CD4-positive, CD25-positive, alpha-beta regulatory T cell (primary cell): ENCODE measurements around the gene AMBRA1. TPM values are rescaled to one million over a fixed set of nuclear protein-coding genes. Genes with fewer than 3 reads are reported as not detected.
A peak's percentile ranks its signal among the peaks of the same experiment; 100 is the strongest.

ENCODE experiments used
- ATAC-seq, 2 donors: fragments of 150-1000 bp; cut with Tn5 transposase; one replicate each; pipeline ENCODE4 v1.10.0; 2021; ENCODE audit warnings: low read depth in 2 of 2, moderate number of reproducible peaks in 2 of 2, moderate library complexity in 1 of 2
- DNase-seq, 3 donors: peaks; one replicate each; pipeline versions ENCODE4 v3.0.0 to v3.0.0-alpha.2; 2012 to 2022; ENCODE audit warnings: mixed read lengths in 1 of 3
- H3K27ac ChIP-seq: one replicate; pipeline ENCODE4 v1.7.0; 2013; ENCODE audit warnings: mild to moderate bottlenecking, low read length; ENCODE audit not compliant: insufficient read depth, poor library complexity, severe bottlenecking
- H3K27me3 ChIP-seq: one replicate; pipeline ENCODE4 v1.7.0; 2013; ENCODE audit warnings: low read length; ENCODE audit not compliant: control insufficient read depth, insufficient read depth
- H3K36me3 ChIP-seq: one replicate; pipeline ENCODE4 v1.7.0; 2013; ENCODE audit warnings: mild to moderate bottlenecking, low read length, moderate library complexity; ENCODE audit not compliant: control insufficient read depth, insufficient read depth
- H3K4me1 ChIP-seq: 2 replicates; pipeline ENCODE4 v1.7.0; 2013; ENCODE audit warnings: mild to moderate bottlenecking, low read length; ENCODE audit not compliant: insufficient read depth, control insufficient read depth, poor library complexity, severe bottlenecking
- H3K4me3 ChIP-seq: one replicate; pipeline ENCODE4 v1.7.0; 2013; ENCODE audit warnings: low read depth, mild to moderate bottlenecking, low read length, moderate library complexity
- H3K9me3 ChIP-seq, 2 experiments: 1 replicate in 1 of 2; 2 replicates in 1 of 2; pipeline ENCODE4 v1.7.0; 2013; ENCODE audit warnings: low read length in 2 of 2, mild to moderate bottlenecking in 1 of 2, moderate library complexity in 1 of 2; ENCODE audit not compliant: control insufficient read depth in 2 of 2
- H3K27ac Mint-ChIP-seq, 3 donors: one replicate each; pipeline ENCODE4 v1.8.0; 2020 to 2022; ENCODE audit warnings: mild to moderate bottlenecking in 3 of 3, mixed read lengths in 3 of 3, moderate library complexity in 2 of 3
- H3K27me3 Mint-ChIP-seq: one replicate; pipeline ENCODE4 v1.8.0; 2022; ENCODE audit warnings: mild to moderate bottlenecking, mixed read lengths
- H3K36me3 Mint-ChIP-seq: one replicate; pipeline ENCODE4 v1.8.0; 2020; ENCODE audit warnings: mixed read lengths
- H3K4me1 Mint-ChIP-seq, 4 donors: one replicate each; pipeline ENCODE4 v1.8.0; 2020 to 2022; ENCODE audit warnings: mixed read lengths in 4 of 4, mild to moderate bottlenecking in 1 of 4
- H3K4me3 Mint-ChIP-seq, 4 donors: one replicate each; pipeline ENCODE4 v1.8.0; 2020 to 2022; ENCODE audit warnings: mild to moderate bottlenecking in 4 of 4, mixed read lengths in 4 of 4, moderate library complexity in 3 of 4
- H3K9me3 Mint-ChIP-seq, 7 donors: one replicate each; pipeline ENCODE4 v1.8.0; 2020 to 2022; ENCODE audit warnings: mixed read lengths in 7 of 7, mild to moderate bottlenecking in 3 of 7, moderate library complexity in 2 of 7
- polyA plus RNA-seq, 4 donors: library from polyadenylated mRNA; unstranded; fragments of 300-500 nt; fragmentation: Illumina TruSeq; gene quantifications; one replicate each; pipeline ENCODE4 v1.2.3, GENCODE V29; 2021
- total RNA-seq: library from RNA; stranded (reverse); gene quantifications from one replicate; pipeline ENCODE4 v1.2.3, GENCODE V29; 2022

The AMBRA1 gene
- total and polyA plus RNA-seq, 5 donors from 2014 or later = 8.2 to 61.0 (median 12.3) TPM

GRCh38 chr11:46564459-46564858, 29.4 kb downstream of the AMBRA1 start:
- Histone ChIP-seq H3K27ac (no peak overlapping the region), H3K4me1 (peaks cover 24% of the 10 kb centered on the region), H3K36me3 (no peaks in the 10 kb centered on the region), H3K4me3 (no peak overlapping the region), H3K9me3 (no peaks in the 10 kb centered on the region), H3K27me3 (no peaks in the 10 kb centered on the region)
- no peak for DNase-seq
- H3K4me1 Mint-ChIP-seq = peaks cover 20 to 42% (median 30%) of the 10 kb centered on the region in 4 donors
- peak overlapping the region in 1 of 3 donors; percentile 30 for H3K27ac Mint-ChIP-seq
- no peaks in the 10 kb centered on the region for H3K27me3 Mint-ChIP-seq
- H3K4me3 Mint-ChIP-seq = peak overlapping the region in 1 of 4 donors; percentile 38
- no peaks in the 10 kb centered on the region for H3K36me3 Mint-ChIP-seq
- no peak for ATAC-seq
- no peaks in the 10 kb centered on the region for H3K9me3 Mint-ChIP-seq

GRCh38 chr11:46562527-46562926, 31.3 kb downstream of the AMBRA1 start:
- Histone ChIP-seq H3K27me3 (no peaks in the 10 kb centered on the region), H3K27ac (peak overlapping the region; percentile 84), H3K4me1 (peaks cover 31% of the 10 kb centered on the region), H3K36me3 (no peaks in the 10 kb centered on the region), H3K4me3 (no peak overlapping the region), H3K9me3 (no peaks in the 10 kb centered on the region)
- ATAC-seq (no peak), DNase-seq (no peak)
- H3K4me3 Mint-ChIP-seq = peak overlapping the region in 2 of 4 donors; percentile 7 to 32
- H3K9me3 Mint-ChIP-seq = no peaks in the 10 kb centered on the region
- no peaks in the 10 kb centered on the region for H3K27me3 Mint-ChIP-seq
- H3K36me3 Mint-ChIP-seq = no peaks in the 10 kb centered on the region
- H3K4me1 Mint-ChIP-seq = peaks cover 20 to 55% (median 44%) of the 10 kb centered on the region in 4 donors
- peak overlapping the region; percentile 8 to 95 (median 66) for H3K27ac Mint-ChIP-seq

- H3K4me3 Mint-ChIP-seq = peak overlapping the region; percentile 83 to 100 (median 91)
- no peaks in the 10 kb centered on the region for H3K9me3 ChIP-seq
- no peaks in the 10 kb centered on the region for H3K27me3 Mint-ChIP-seq
- H3K4me1 Mint-ChIP-seq = peaks cover 25 to 67% (median 55%) of the 10 kb centered on the region in 4 donors
- H3K27ac Mint-ChIP-seq = peak overlapping the region; percentile 95 to 97 (median 95)
- no peaks in the 10 kb centered on the region for H3K27me3 ChIP-seq
- peaks cover 40% of the 10 kb centered on the region for H3K4me1 ChIP-seq
- H3K36me3 Mint-ChIP-seq = no peaks in the 10 kb centered on the region
- peak overlapping the region; percentile 94 for H3K4me3 ChIP-seq
- DNase-seq (peak in 2 of 3 donors; percentile 39 to 81), ATAC-seq (peak; percentile 61 to 71)
- H3K27ac ChIP-seq = peak overlapping the region; percentile 84
- no peaks in the 10 kb centered on the region for H3K9me3 Mint-ChIP-seq
- H3K36me3 ChIP-seq = no peaks in the 10 kb centered on the region
These were observed 33.4 kb downstream of the AMBRA1 start for GRCh38 chr11:46560300-46560991.

GRCh38 chr11:46559815-46560214, 34.0 kb downstream of the AMBRA1 start:
- H3K4me3 Mint-ChIP-seq = peak overlapping the region; percentile 83 to 100 (median 91)
- Histone ChIP-seq H3K27me3 (no peaks in the 10 kb centered on the region), H3K36me3 (no peaks in the 10 kb centered on the region), H3K27ac (peak overlapping the region; percentile 84), H3K4me3 (peak overlapping the region; percentile 94), H3K9me3 (no peaks in the 10 kb centered on the region), H3K4me1 (peaks cover 44% of the 10 kb centered on the region)
- no peaks in the 10 kb centered on the region for H3K27me3 Mint-ChIP-seq
- H3K4me1 Mint-ChIP-seq = peaks cover 31 to 74% (median 61%) of the 10 kb centered on the region in 4 donors
- ATAC-seq (no peak), DNase-seq (no peak)
- H3K36me3 Mint-ChIP-seq = no peaks in the 10 kb centered on the region
- H3K27ac Mint-ChIP-seq = peak overlapping the region; percentile 95 to 97 (median 95)
- H3K9me3 Mint-ChIP-seq = no peaks in the 10 kb centered on the region

GRCh38 chr11:46557684-46558151, 36.1 kb downstream of the AMBRA1 start:
- Mint-ChIP-seq H3K27ac (peak overlapping the region in 1 of 3 donors; percentile 45), H3K36me3 (peaks cover 5% of the 10 kb centered on the region), H3K4me3 (peak overlapping the region in 2 of 4 donors; percentile 26 to 37), H3K4me1 (peaks cover 35 to 82% (median 69%) of the 10 kb centered on the region in 4 donors), H3K27me3 (no peaks in the 10 kb centered on the region), H3K9me3 (no peaks in the 10 kb centered on the region)
- Histone ChIP-seq H3K27me3 (no peaks in the 10 kb centered on the region), H3K9me3 (no peaks in the 10 kb centered on the region), H3K36me3 (peaks cover 2% of the 10 kb centered on the region), H3K27ac (no peak overlapping the region), H3K4me1 (peaks cover 47% of the 10 kb centered on the region), H3K4me3 (no peak overlapping the region)
- no peak for ATAC-seq
- DNase-seq = no peak

- Mint-ChIP-seq H3K9me3 (no peaks in the 10 kb centered on the region), H3K4me1 (peaks cover 30 to 68% (median 58%) of the 10 kb centered on the region in 4 donors), H3K27ac (peak overlapping the region in 2 of 3 donors; percentile 9 to 68), H3K36me3 (peaks cover 5% of the 10 kb centered on the region), H3K4me3 (peak overlapping the region in 1 of 4 donors; percentile 59), H3K27me3 (no peaks in the 10 kb centered on the region)
- H3K27ac ChIP-seq = no peak overlapping the region
- H3K4me3 ChIP-seq = no peak overlapping the region
- peaks cover 27% of the 10 kb centered on the region for H3K4me1 ChIP-seq
- DNase-seq = peak in 1 of 3 donors; percentile 55
- H3K36me3 ChIP-seq = peaks cover 2% of the 10 kb centered on the region
- no peaks in the 10 kb centered on the region for H3K9me3 ChIP-seq
- no peaks in the 10 kb centered on the region for H3K27me3 ChIP-seq
- no peak for ATAC-seq
These were observed 38.4 kb downstream of the AMBRA1 start for GRCh38 chr11:46555267-46556054.

GRCh38 chr11:46554213-46555147, 39.3 kb downstream of the AMBRA1 start:
- ATAC-seq (no peak), DNase-seq (no peak)
- peaks cover 5% of the 10 kb centered on the region for H3K36me3 Mint-ChIP-seq
- H3K4me1 Mint-ChIP-seq = peaks cover 31 to 68% (median 59%) of the 10 kb centered on the region in 4 donors
- H3K4me3 Mint-ChIP-seq = peak overlapping the region in 2 of 4 donors; percentile 52 to 59
- peaks cover 2% of the 10 kb centered on the region for H3K36me3 ChIP-seq
- H3K9me3 ChIP-seq = no peaks in the 10 kb centered on the region
- H3K27ac ChIP-seq = no peak overlapping the region
- no peaks in the 10 kb centered on the region for H3K27me3 Mint-ChIP-seq
- H3K27ac Mint-ChIP-seq = peak overlapping the region in 2 of 3 donors; percentile 11 to 51
- no peaks in the 10 kb centered on the region for H3K9me3 Mint-ChIP-seq
- H3K27me3 ChIP-seq = no peaks in the 10 kb centered on the region
- no peak overlapping the region for H3K4me3 ChIP-seq
- peaks cover 24% of the 10 kb centered on the region for H3K4me1 ChIP-seq
